SH-SY5Y (cell line): ENCODE measurements around the gene RFC5.

ENCODE experiments used
- GATA2 ChIP-seq: IDR thresholded peaks from 2 replicates; pipeline ENCODE4 v1.6.1; 2011; ENCODE audit warnings: mild to moderate bottlenecking, low read depth, low read length
- GATA3 ChIP-seq: IDR thresholded peaks from 2 replicates; pipeline ENCODE4 v1.6.1; 2011; ENCODE audit warnings: low read depth, mild to moderate bottlenecking, low read length, moderate library complexity

- no peak for TF ChIP-seq GATA3
- no peak for TF ChIP-seq GATA2
Measured at GRCh38 chr12:117986705-117987469, 29.6 kb upstream of the RFC5 start.
